Omental fat pad (tissue), 4 donors: ENCODE data around the gene SLC8A3. TPM values are rescaled to one million over a fixed set of nuclear protein-coding genes. Genes with fewer than 3 reads are reported as not detected.

Experiments
- ATAC-seq: fragments of 150-250 bp; one replicate; pipeline ENCODE4 v1.9.1; 2016; ENCODE audit warnings: mild to moderate bottlenecking, moderate library complexity; ENCODE audit not compliant: low FRiP score
- DNase-seq: peaks from one replicate; pipeline ENCODE4 v3.0.0-alpha.2; 2019; ENCODE audit warnings: low spot score
- total RNA-seq, 4 donors: library from RNA; depleted of rRNA; stranded (reverse); fragments of >200 nt; gene quantifications; one replicate each; pipeline ENCODE4 v1.1.0, GENCODE V29; 2016
- TF ChIP-seq, protein P1 (sequence below), 3 donors: fragments of 450-650 bp; IDR thresholded peaks; one replicate each; pipeline ENCODE4 v1.5.1; 2016 to 2017; ENCODE audit warnings: antibody characterized with exemption in 3 of 3, mild to moderate bottlenecking in 3 of 3, moderate library complexity in 2 of 3

The SLC8A3 gene
- total RNA-seq, 4 donors from 2014 or later: 0.09 to 0.79 (median 0.24) TPM; not detected in 1

DNA sequence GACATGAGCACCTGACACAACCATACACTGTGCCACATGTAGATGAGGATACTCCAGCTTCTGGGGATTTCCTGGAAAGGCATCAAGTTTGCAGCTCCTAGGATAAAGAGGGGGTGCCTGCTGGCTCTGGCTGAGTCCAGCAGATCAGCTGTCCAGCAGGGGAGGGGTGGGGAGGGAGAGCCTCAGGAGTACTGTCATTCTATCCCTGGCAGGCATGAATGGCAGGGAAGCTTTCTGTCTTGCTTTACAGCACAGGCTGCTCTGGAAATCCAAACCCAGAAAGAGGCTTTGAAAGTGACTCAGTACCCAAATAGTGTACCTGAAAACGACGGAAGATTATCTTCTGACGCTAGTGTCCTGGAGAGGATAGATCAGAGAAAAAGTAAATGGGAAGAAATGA lies 32.2 kb downstream of the SLC8A3 start:
- DNase-seq: no peak
- TF ChIP-seq, protein P1, sequence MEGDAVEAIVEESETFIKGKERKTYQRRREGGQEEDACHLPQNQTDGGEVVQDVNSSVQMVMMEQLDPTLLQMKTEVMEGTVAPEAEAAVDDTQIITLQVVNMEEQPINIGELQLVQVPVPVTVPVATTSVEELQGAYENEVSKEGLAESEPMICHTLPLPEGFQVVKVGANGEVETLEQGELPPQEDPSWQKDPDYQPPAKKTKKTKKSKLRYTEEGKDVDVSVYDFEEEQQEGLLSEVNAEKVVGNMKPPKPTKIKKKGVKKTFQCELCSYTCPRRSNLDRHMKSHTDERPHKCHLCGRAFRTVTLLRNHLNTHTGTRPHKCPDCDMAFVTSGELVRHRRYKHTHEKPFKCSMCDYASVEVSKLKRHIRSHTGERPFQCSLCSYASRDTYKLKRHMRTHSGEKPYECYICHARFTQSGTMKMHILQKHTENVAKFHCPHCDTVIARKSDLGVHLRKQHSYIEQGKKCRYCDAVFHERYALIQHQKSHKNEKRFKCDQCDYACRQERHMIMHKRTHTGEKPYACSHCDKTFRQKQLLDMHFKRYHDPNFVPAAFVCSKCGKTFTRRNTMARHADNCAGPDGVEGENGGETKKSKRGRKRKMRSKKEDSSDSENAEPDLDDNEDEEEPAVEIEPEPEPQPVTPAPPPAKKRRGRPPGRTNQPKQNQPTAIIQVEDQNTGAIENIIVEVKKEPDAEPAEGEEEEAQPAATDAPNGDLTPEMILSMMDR (IDR thresholded peaks at IDR 0.05): no peak
- no peak for ATAC-seq

DNA sequence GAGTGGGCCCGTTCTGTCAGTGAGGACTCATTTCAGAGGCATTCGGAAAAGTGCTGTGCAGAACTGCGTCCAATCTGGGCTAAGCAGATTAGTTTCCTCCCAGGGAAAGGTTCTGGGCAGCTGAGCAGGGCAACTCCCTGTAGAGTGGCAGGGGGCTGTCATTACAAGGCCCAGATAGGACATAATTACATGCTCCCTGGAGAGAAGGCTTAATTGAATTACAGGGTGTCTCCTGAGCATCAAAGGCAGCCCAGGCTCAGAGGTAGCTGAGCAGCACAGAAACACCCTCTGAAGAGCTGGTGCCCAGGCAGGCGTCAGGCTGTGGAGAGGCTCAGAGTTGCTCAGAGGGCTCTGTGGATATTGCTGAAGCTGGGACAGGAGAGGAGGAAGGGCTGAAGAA lies 36.0 kb downstream of the SLC8A3 start:
- TF ChIP-seq, protein P1 (IDR thresholded peaks at IDR 0.05): no peak
- DNase-seq: no peak
- ATAC-seq: no peak

DNA sequence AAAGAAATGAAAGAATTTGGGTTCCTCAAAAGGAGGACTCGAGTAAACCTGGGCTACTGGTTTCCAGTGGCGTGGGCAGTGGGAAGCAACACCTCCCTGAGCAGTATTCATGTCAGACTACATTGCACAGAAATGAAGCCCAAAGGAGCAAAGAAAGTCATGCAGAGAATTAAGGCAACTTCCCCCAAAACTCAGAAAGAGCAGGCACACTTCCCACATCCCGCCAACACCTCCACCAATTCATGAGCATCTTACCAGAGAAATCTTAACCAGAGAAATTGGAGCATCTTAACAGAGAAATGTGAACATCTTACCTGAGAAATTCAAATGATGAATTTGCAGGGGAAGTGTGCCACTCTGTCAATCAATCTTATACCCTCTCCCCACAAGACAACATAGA lies 36.7 kb downstream of the SLC8A3 start:
- DNase-seq: no peak
- TF ChIP-seq, protein P1 (IDR thresholded peaks at IDR 0.05): no peak
- no peak for ATAC-seq

DNA sequence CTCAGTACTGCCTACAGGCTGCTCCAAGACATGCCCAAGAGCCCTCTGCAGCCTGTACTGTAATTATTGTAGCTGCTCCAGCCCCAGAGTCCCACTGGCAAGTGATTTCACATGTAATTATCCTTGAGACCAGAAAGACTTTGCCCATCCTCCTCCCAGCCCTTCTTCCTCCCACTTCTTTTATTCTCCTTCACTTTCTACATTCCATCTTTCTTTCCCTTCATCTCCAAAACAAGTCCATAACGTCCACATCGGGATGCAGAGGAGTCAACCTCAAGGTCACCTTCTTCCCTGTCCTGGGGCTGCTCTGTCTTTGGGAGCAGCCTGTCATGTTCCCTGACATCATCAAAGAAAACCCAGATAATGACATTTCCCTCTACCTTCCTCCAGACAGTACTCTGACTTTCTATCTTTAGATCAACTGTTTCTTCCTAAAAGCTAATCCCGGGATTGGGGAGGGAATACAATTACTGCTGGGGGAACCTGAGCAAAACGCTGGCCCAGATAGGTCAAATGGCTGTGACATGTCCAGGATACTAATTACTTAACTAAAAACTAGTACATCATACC lies 39.1 kb downstream of the SLC8A3 start:
- TF ChIP-seq, protein P1 (IDR thresholded peaks at IDR 0.05): no peak
- ATAC-seq (no peak), DNase-seq (no peak)

DNA sequence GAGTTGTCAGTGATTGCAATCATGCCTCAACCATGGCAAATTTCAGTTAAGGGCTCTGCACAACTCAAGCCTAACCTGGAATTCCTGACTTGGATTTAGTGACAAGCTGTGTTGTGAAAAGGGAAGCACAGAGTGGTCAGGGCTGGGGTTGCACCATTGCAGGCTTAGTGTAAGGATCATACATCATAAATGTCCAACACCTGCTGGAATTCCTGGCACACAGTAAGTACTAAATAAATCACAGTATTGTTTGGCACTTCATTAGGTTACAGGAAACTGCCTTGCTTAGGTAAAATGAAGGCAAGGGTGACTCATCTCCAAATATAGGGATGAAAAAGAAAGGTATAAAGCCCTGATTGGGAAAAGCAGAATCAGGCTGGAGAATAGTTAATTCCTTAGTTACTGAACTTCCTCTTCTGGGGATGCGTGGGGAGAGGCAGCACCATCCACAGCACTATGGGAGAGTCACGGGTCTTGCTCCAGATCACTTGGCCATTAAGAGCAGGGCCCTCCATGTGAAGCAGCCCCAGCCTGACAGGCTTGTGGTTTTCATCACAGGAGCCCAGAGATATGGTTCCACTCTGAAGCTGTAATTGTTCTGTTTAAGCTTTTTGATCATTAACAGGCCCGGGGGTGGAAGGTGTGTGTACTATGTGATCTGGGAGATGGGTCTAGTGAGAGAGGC lies 39.7 kb downstream of the SLC8A3 start:
- TF ChIP-seq, protein P1 (IDR thresholded peaks at IDR 0.05): no peak
- ATAC-seq (no peak), DNase-seq (no peak)

DNA sequence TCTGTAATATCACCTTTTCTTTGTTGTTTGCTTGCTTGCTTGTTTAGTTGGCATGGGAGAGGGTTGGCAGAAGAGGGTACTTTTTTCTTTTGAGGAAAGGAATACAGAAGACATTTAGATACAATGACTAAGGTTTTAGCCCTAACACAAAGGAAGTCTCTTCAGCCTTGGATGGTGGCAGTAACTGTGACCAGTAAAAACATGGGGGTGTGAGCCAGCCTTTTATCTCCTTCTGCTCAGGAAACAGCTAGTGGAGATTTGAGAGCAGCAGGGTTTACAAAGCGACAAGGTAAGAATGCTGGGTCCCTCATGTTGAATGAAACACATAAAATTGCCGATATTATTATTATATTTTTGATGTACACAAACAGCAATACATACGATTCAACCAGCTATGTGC lies 40.4 kb downstream of the SLC8A3 start:
- TF ChIP-seq, protein P1 (IDR thresholded peaks at IDR 0.05): no peak
- DNase-seq (no peak), ATAC-seq (no peak)

DNA sequence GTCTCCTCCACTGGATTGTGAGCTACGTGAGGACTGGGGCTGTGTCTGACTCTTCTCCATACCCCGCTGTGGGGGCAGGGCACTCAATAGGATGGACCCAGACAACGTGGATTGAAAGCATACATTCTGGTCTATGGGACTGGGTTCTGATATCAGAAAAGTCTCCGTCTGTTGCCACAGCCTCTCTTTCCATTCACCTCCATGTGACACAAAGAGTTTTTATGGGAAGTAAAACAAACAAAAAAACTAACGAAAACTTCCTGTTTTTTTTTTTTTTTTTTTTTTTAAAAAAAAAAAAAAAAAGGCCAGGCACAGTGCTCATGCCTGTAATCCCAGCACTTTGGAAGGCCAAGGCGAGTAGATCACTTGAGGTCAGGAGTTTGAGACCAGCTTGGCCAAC lies 44.7 kb downstream of the SLC8A3 start:
- TF ChIP-seq, protein P1 (IDR thresholded peaks at IDR 0.05): no peak
- ATAC-seq: no peak
- DNase-seq: no peak
